ENCODE measurements around the gene SMCP.

SMCP gene

GRCh38 chr1:152880316-152880715 lies 2.2 kb downstream of the SMCP start:
- H3K9me3 ChIP-seq (replicated peaks; ENCODE audit: insufficient read depth, low read length) = no peaks in the 10 kb centered on the region
- no peak overlapping the region for H3K9ac ChIP-seq (ENCODE audit: low read length)
- H3K27me3 ChIP-seq (replicated peaks; ENCODE audit: insufficient read depth, low read length) = no peaks in the 10 kb centered on the region
- no peaks in the 10 kb centered on the region for H3K9me2 ChIP-seq (replicated peaks; ENCODE audit: insufficient read depth, low read length)
- no peaks in the 10 kb centered on the region for H3K4me1 ChIP-seq (ENCODE audit: low read length)
- no peaks in the 10 kb centered on the region for H3K36me3 ChIP-seq (replicated peaks; ENCODE audit: insufficient read depth, low read length)
- DNase-seq = no peak
- TF ChIP-seq, protein P1, sequence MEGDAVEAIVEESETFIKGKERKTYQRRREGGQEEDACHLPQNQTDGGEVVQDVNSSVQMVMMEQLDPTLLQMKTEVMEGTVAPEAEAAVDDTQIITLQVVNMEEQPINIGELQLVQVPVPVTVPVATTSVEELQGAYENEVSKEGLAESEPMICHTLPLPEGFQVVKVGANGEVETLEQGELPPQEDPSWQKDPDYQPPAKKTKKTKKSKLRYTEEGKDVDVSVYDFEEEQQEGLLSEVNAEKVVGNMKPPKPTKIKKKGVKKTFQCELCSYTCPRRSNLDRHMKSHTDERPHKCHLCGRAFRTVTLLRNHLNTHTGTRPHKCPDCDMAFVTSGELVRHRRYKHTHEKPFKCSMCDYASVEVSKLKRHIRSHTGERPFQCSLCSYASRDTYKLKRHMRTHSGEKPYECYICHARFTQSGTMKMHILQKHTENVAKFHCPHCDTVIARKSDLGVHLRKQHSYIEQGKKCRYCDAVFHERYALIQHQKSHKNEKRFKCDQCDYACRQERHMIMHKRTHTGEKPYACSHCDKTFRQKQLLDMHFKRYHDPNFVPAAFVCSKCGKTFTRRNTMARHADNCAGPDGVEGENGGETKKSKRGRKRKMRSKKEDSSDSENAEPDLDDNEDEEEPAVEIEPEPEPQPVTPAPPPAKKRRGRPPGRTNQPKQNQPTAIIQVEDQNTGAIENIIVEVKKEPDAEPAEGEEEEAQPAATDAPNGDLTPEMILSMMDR (IDR thresholded peaks at IDR 0.05; ENCODE audit: low read length) = no peak
- TF ChIP-seq EZH2phosphoT487 (IDR thresholded peaks at IDR 0.05; ENCODE audit: low read length) (no peak), EZH2 (optimal IDR thresholded peaks at IDR 0.05; ENCODE audit: low read depth, low read length) (no peak)
- no peak overlapping the region for H2AFZ ChIP-seq (ENCODE audit: low read length)
- H3F3A ChIP-seq (ENCODE audit: insufficient read depth, low read length) = no peaks in the 10 kb centered on the region
- no peak overlapping the region for H3K27ac ChIP-seq (ENCODE audit: low read length)
- H3K4me2 ChIP-seq (ENCODE audit: low read depth, low read length) = no peak overlapping the region
- no peak overlapping the region for H3K4me3 ChIP-seq (ENCODE audit: low read length)
- H3K79me2 ChIP-seq (ENCODE audit: low read length) = no peaks in the 10 kb centered on the region
- H4K20me1 ChIP-seq (ENCODE audit: insufficient read depth, low read length) = no peaks in the 10 kb centered on the region

- Histone ChIP-seq H3K4me2 (ENCODE audit: low read depth, low read length) (no peak overlapping the region), H4K20me1 (ENCODE audit: insufficient read depth, low read length) (no peaks in the 10 kb centered on the region), H3K36me3 (replicated peaks; ENCODE audit: insufficient read depth, low read length) (no peaks in the 10 kb centered on the region), H3K4me1 (ENCODE audit: low read length) (no peaks in the 10 kb centered on the region), H3K27ac (ENCODE audit: low read length) (no peak overlapping the region), H3K9me2 (replicated peaks; ENCODE audit: insufficient read depth, low read length) (no peaks in the 10 kb centered on the region), H3F3A (ENCODE audit: insufficient read depth, low read length) (no peaks in the 10 kb centered on the region), H3K4me3 (ENCODE audit: low read length) (no peak overlapping the region), H3K27me3 (replicated peaks; ENCODE audit: insufficient read depth, low read length) (no peaks in the 10 kb centered on the region), H3K9ac (ENCODE audit: low read length) (no peak overlapping the region), H2AFZ (ENCODE audit: low read length) (no peak overlapping the region), H3K9me3 (replicated peaks; ENCODE audit: insufficient read depth, low read length) (no peaks in the 10 kb centered on the region), H3K79me2 (ENCODE audit: low read length) (no peaks in the 10 kb centered on the region)
- TF ChIP-seq EZH2 (optimal IDR thresholded peaks at IDR 0.05; ENCODE audit: low read depth, low read length) (no peak), EZH2phosphoT487 (IDR thresholded peaks at IDR 0.05; ENCODE audit: low read length) (no peak)
- TF ChIP-seq, protein P1 (IDR thresholded peaks at IDR 0.05; ENCODE audit: low read length) = no peak
- DNase-seq = peak; percentile 58
Measured at GRCh38 chr1:152880907-152881306, 2.8 kb downstream of the SMCP start.

DNA sequence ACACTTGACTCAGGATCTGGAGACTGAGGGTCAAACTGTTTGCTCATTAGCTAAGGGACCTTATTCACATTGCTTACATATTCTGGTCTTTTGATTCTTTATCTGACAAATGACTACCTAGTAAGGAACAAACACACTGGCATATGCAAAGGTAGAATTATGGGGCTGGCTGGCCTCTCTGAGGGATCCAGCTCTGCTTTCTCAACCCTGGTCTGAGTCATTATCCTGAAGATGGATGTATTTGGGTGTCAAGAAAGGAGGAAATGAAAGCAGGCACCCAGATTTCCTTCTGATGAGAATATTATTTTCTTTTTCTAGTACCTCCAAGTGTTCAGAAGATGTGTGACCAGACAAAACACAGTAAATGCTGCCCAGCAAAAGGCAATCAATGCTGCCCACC lies 6.0 kb downstream of the SMCP start:
- no peaks in the 10 kb centered on the region for H3K36me3 ChIP-seq (replicated peaks; ENCODE audit: insufficient read depth, low read length)

More for the DNA sequence above, 6.0 kb downstream of the SMCP start:
- no peaks in the 10 kb centered on the region for H3F3A ChIP-seq (ENCODE audit: insufficient read depth, low read length)
- H3K79me2 ChIP-seq (ENCODE audit: low read length) = no peaks in the 10 kb centered on the region
- no peak overlapping the region for H2AFZ ChIP-seq (ENCODE audit: low read length)
- no peak overlapping the region for H3K9ac ChIP-seq (ENCODE audit: low read length)
- no peak for TF ChIP-seq EZH2phosphoT487 (IDR thresholded peaks at IDR 0.05; ENCODE audit: low read length)
- TF ChIP-seq, protein P1 (IDR thresholded peaks at IDR 0.05; ENCODE audit: low read length) = no peak
- TF ChIP-seq EZH2 (optimal IDR thresholded peaks at IDR 0.05; ENCODE audit: low read depth, low read length) = no peak
- H3K4me1 ChIP-seq (ENCODE audit: low read length) = no peaks in the 10 kb centered on the region
- H3K9me3 ChIP-seq (replicated peaks; ENCODE audit: insufficient read depth, low read length) = no peaks in the 10 kb centered on the region
- no peak overlapping the region for H3K27ac ChIP-seq (ENCODE audit: low read length)
- H4K20me1 ChIP-seq (ENCODE audit: insufficient read depth, low read length) = no peaks in the 10 kb centered on the region
- H3K9me2 ChIP-seq (replicated peaks; ENCODE audit: insufficient read depth, low read length) = no peaks in the 10 kb centered on the region
- DNase-seq = no peak
- H3K4me2 ChIP-seq (ENCODE audit: low read depth, low read length) = no peak overlapping the region
- no peaks in the 10 kb centered on the region for H3K27me3 ChIP-seq (replicated peaks; ENCODE audit: insufficient read depth, low read length)
- no peak overlapping the region for H3K4me3 ChIP-seq (ENCODE audit: low read length)
